Measurements from ENCODE around the gene NEURL3.

The NEURL3 gene

GRCh38 chr2:96526101-96526591 lies 21.0 kb upstream of the NEURL3 start:
- Histone ChIP-seq H3K4me2 (ENCODE audit: low read depth, low read length, poor library complexity, severe bottlenecking) (no peak overlapping the region), H3F3A (ENCODE audit: low read depth) (peaks cover 6% of the 10 kb centered on the region; the same call in 1 of the 2 replicates), H3K9me3 (ENCODE audit: insufficient read depth, low read depth, low read length) (no peaks in the 10 kb centered on the region), H3K27me3 (ENCODE audit: insufficient read depth, low read length, poor library complexity, severe bottlenecking) (no peaks in the 10 kb centered on the region), H3K9ac (ENCODE audit: low read depth, low read length, poor library complexity, severe bottlenecking) (no peak overlapping the region), H4K20me1 (ENCODE audit: insufficient read depth, low read length, poor library complexity, severe bottlenecking) (no peaks in the 10 kb centered on the region), H3K4me1 (ENCODE audit: insufficient read depth, low read length, poor library complexity, severe bottlenecking) (peaks cover 38% of the 10 kb centered on the region), H2AFZ (ENCODE audit: low read length) (no peak overlapping the region), H3K79me2 (ENCODE audit: insufficient read depth, low read length) (no peaks in the 10 kb centered on the region), H3K9me2 (replicated peaks; ENCODE audit: low read depth, low read length) (no peaks in the 10 kb centered on the region), H3K36me3 (ENCODE audit: insufficient read depth, low read length) (no peaks in the 10 kb centered on the region), H3K4me3 (ENCODE audit: low read length, poor library complexity, severe bottlenecking) (no peak overlapping the region)
- TF ChIP-seq CTCF (conservative IDR thresholded peaks at IDR 0.05; ENCODE audit: low read length) (no peak), EZH2phosphoT487 (IDR thresholded peaks at IDR 0.05; ENCODE audit: borderline replicate concordance) (no peak)

GRCh38 chr2:96525211-96525507 lies 20.0 kb upstream of the NEURL3 start:
- Histone ChIP-seq H2AFZ (ENCODE audit: low read length) (no peak overlapping the region), H3K4me3 (ENCODE audit: low read length, poor library complexity, severe bottlenecking) (no peak overlapping the region), H4K20me1 (ENCODE audit: insufficient read depth, low read length, poor library complexity, severe bottlenecking) (no peaks in the 10 kb centered on the region), H3K9ac (ENCODE audit: low read depth, low read length, poor library complexity, severe bottlenecking) (no peak overlapping the region), H3K4me1 (ENCODE audit: insufficient read depth, low read length, poor library complexity, severe bottlenecking) (peaks cover 29% of the 10 kb centered on the region), H3K36me3 (ENCODE audit: insufficient read depth, low read length) (no peaks in the 10 kb centered on the region), H3F3A (ENCODE audit: low read depth) (peaks cover 6% of the 10 kb centered on the region; the same call in 1 of the 2 replicates), H3K79me2 (ENCODE audit: insufficient read depth, low read length) (no peaks in the 10 kb centered on the region), H3K27me3 (ENCODE audit: insufficient read depth, low read length, poor library complexity, severe bottlenecking) (no peaks in the 10 kb centered on the region), H3K9me3 (ENCODE audit: insufficient read depth, low read depth, low read length) (no peaks in the 10 kb centered on the region), H3K9me2 (replicated peaks; ENCODE audit: low read depth, low read length) (no peaks in the 10 kb centered on the region), H3K4me2 (ENCODE audit: low read depth, low read length, poor library complexity, severe bottlenecking) (no peak overlapping the region)
- TF ChIP-seq EZH2phosphoT487 (IDR thresholded peaks at IDR 0.05; ENCODE audit: borderline replicate concordance) (no peak), CTCF (conservative IDR thresholded peaks at IDR 0.05; ENCODE audit: low read length) (no peak)

- Histone ChIP-seq H3K9me2 (replicated peaks; ENCODE audit: low read depth, low read length) (no peaks in the 10 kb centered on the region), H3K9me3 (ENCODE audit: insufficient read depth, low read depth, low read length) (no peaks in the 10 kb centered on the region), H2AFZ (ENCODE audit: low read length) (no peak overlapping the region), H3K27me3 (ENCODE audit: insufficient read depth, low read length, poor library complexity, severe bottlenecking) (no peaks in the 10 kb centered on the region), H3K4me1 (ENCODE audit: insufficient read depth, low read length, poor library complexity, severe bottlenecking) (peaks cover 24% of the 10 kb centered on the region), H3K36me3 (ENCODE audit: insufficient read depth, low read length) (no peaks in the 10 kb centered on the region), H3K79me2 (ENCODE audit: insufficient read depth, low read length) (no peaks in the 10 kb centered on the region), H3K9ac (ENCODE audit: low read depth, low read length, poor library complexity, severe bottlenecking) (no peak overlapping the region), H4K20me1 (ENCODE audit: insufficient read depth, low read length, poor library complexity, severe bottlenecking) (no peaks in the 10 kb centered on the region), H3K4me3 (ENCODE audit: low read length, poor library complexity, severe bottlenecking) (no peak overlapping the region), H3K4me2 (ENCODE audit: low read depth, low read length, poor library complexity, severe bottlenecking) (no peak overlapping the region), H3F3A (ENCODE audit: low read depth) (peaks cover 6% of the 10 kb centered on the region; the same call in 1 of the 2 replicates)
- TF ChIP-seq EZH2phosphoT487 (IDR thresholded peaks at IDR 0.05; ENCODE audit: borderline replicate concordance) (no peak), CTCF (conservative IDR thresholded peaks at IDR 0.05; ENCODE audit: low read length) (no peak)
Measured at GRCh38 chr2:96524482-96525210, 19.5 kb upstream of the NEURL3 start.
